ENCODE results near the gene GIPR.

Gene GIPR

DNA sequence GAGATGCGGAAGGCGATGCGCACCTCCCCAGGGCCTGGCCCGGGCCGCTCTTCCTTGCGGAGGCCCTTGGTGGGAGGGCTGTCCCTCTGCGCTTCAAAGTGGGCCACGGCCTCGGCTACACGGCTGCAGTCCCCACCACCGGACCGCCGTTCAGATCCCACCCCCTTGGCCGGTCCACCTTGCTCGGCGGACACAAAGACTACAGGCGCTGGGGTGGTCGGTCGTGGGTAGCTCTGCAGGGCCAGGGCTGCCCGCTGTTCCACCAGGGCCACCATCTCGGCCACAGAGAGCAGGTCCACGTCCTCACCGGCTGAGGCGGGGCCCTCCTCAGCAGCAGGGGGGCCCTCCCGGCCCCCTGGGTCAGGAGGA lies 44.7 kb downstream of the GIPR start:
- Histone ChIP-seq H3K36me3 (ENCODE audit: control insufficient read depth, low read length) (peaks cover 30% of the 10 kb centered on the region), H3K79me2 (ENCODE audit: control insufficient read depth, low read length) (peaks cover 66% of the 10 kb centered on the region), H3F3A (ENCODE audit: control insufficient read depth, insufficient read depth) (peaks cover 16% of the 10 kb centered on the region)

DNA sequence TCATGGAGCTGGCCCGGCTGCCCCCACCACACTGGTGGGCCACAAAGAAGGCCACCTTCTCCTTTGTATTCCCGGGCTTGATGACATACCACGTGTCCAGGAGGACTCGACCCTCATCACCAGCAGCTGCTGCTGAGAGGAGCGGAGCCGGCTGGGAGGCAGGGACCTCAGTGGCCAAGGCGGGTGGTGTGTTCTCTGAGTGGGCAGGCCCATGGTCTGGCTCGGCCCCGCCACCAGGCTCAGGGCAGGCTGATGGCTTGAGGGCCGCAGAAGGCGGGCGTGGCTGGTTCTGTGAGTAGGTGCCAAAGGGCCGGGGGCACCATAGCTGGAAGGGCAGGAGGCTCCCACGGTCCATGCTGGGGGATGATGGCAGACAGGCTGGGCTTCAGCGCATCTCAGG lies 45.1 kb downstream of the GIPR start:
- Histone ChIP-seq H3K9me2 (replicated peaks; ENCODE audit: control insufficient read depth, low read length) (no peaks in the 10 kb centered on the region), H3K4me1 (ENCODE audit: control insufficient read depth, low read length) (peaks cover 34% of the 10 kb centered on the region), H3K4me3 (ENCODE audit: low read length) (no peak overlapping the region), H3K36me3 (ENCODE audit: control insufficient read depth, low read length) (peaks cover 33% of the 10 kb centered on the region), H3F3A (ENCODE audit: control insufficient read depth, insufficient read depth) (peaks cover 15% of the 10 kb centered on the region), H3K79me2 (ENCODE audit: control insufficient read depth, low read length) (peaks cover 70% of the 10 kb centered on the region), H3K27me3 (ENCODE audit: control insufficient read depth, low read length) (no peaks in the 10 kb centered on the region), H4K20me1 (ENCODE audit: control insufficient read depth, insufficient read depth, low read depth, low read length) (no peaks in the 10 kb centered on the region), H3K27ac (ENCODE audit: low read depth, low read length) (no peak overlapping the region), H3K9me3 (ENCODE audit: control insufficient read depth, insufficient read depth, low read length) (no peaks in the 10 kb centered on the region), H3K4me2 (ENCODE audit: low read length) (no peak overlapping the region)
- no peak for TF ChIP-seq EZH2phosphoT487 (IDR thresholded peaks at IDR 0.05; ENCODE audit: borderline replicate concordance, low read length)
- TF ChIP-seq, protein P1, sequence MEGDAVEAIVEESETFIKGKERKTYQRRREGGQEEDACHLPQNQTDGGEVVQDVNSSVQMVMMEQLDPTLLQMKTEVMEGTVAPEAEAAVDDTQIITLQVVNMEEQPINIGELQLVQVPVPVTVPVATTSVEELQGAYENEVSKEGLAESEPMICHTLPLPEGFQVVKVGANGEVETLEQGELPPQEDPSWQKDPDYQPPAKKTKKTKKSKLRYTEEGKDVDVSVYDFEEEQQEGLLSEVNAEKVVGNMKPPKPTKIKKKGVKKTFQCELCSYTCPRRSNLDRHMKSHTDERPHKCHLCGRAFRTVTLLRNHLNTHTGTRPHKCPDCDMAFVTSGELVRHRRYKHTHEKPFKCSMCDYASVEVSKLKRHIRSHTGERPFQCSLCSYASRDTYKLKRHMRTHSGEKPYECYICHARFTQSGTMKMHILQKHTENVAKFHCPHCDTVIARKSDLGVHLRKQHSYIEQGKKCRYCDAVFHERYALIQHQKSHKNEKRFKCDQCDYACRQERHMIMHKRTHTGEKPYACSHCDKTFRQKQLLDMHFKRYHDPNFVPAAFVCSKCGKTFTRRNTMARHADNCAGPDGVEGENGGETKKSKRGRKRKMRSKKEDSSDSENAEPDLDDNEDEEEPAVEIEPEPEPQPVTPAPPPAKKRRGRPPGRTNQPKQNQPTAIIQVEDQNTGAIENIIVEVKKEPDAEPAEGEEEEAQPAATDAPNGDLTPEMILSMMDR (IDR thresholded peaks at IDR 0.05; ENCODE audit: low read depth, low read length, poor library complexity, severe bottlenecking), result no peak

More for the DNA sequence above, 44.7 kb downstream of the GIPR start:
- Histone ChIP-seq H3K4me1 (ENCODE audit: control insufficient read depth, low read length) (peaks cover 32% of the 10 kb centered on the region), H3K9me3 (ENCODE audit: control insufficient read depth, insufficient read depth, low read length) (no peaks in the 10 kb centered on the region), H3K9me2 (replicated peaks; ENCODE audit: control insufficient read depth, low read length) (no peaks in the 10 kb centered on the region), H3K27ac (ENCODE audit: low read depth, low read length) (no peak overlapping the region), H4K20me1 (ENCODE audit: control insufficient read depth, insufficient read depth, low read depth, low read length) (no peaks in the 10 kb centered on the region), H3K4me2 (ENCODE audit: low read length) (no peak overlapping the region), H3K4me3 (ENCODE audit: low read length) (no peak overlapping the region), H3K27me3 (ENCODE audit: control insufficient read depth, low read length) (no peaks in the 10 kb centered on the region)
- TF ChIP-seq, protein P1 (IDR thresholded peaks at IDR 0.05; ENCODE audit: low read depth, low read length, poor library complexity, severe bottlenecking), result no peak
- TF ChIP-seq EZH2phosphoT487 (IDR thresholded peaks at IDR 0.05; ENCODE audit: borderline replicate concordance, low read length), result no peak

DNA sequence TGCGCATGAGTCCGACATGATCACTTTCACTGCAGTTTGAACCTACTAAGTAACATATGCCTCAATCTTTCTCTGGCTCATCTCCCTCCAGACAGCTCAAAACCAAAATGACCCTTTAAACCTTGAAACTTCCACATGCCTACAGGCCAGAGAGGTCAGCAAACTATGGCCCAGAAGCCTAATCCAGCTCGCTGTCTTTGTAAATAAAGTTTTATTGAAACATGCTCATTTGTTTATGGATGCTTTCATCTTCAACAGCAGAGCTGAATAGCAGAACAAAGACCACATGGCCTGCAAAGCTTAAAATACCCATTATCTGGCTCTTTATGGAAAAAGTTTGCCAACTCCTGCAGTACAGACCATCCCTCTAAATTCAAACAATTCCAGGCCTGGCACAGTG lies 47.1 kb downstream of the GIPR start:
- H3K9me3 ChIP-seq (ENCODE audit: control insufficient read depth, insufficient read depth, low read length), result no peaks in the 10 kb centered on the region
- H3K79me2 ChIP-seq (ENCODE audit: control insufficient read depth, low read length), result peaks cover 79% of the 10 kb centered on the region
- peak overlapping the region; percentile 68; the same call in 1 of the 2 replicates for H3K4me2 ChIP-seq (ENCODE audit: low read length)
- H3K36me3 ChIP-seq (ENCODE audit: control insufficient read depth, low read length), result peaks cover 32% of the 10 kb centered on the region
- no peak overlapping the region for H3K27ac ChIP-seq (ENCODE audit: low read depth, low read length)
- H3F3A ChIP-seq (ENCODE audit: control insufficient read depth, insufficient read depth), result peaks cover 10% of the 10 kb centered on the region
- TF ChIP-seq, protein P1 (IDR thresholded peaks at IDR 0.05; ENCODE audit: low read depth, low read length, poor library complexity, severe bottlenecking), result no peak
- TF ChIP-seq EZH2phosphoT487 (IDR thresholded peaks at IDR 0.05; ENCODE audit: borderline replicate concordance, low read length), result no peak
- no peaks in the 10 kb centered on the region for H3K9me2 ChIP-seq (replicated peaks; ENCODE audit: control insufficient read depth, low read length)
- peaks cover 36% of the 10 kb centered on the region for H3K4me1 ChIP-seq (ENCODE audit: control insufficient read depth, low read length)
- no peaks in the 10 kb centered on the region for H3K27me3 ChIP-seq (ENCODE audit: control insufficient read depth, low read length)
- H4K20me1 ChIP-seq (ENCODE audit: control insufficient read depth, insufficient read depth, low read depth, low read length), result no peaks in the 10 kb centered on the region
- H3K4me3 ChIP-seq (ENCODE audit: low read length), result no peak overlapping the region

Data from DOHH2 (cell line).